ENCODE results near the gene LAMA5. TPM values are rescaled to one million over a fixed set of nuclear protein-coding genes. Genes with fewer than 3 reads are reported as not detected.
A peak's percentile ranks its signal among the peaks of the same experiment; 100 is the strongest.

Gene LAMA5
- total RNA-seq, 1 donor from 2014 or later = 70.9 TPM

DNA sequence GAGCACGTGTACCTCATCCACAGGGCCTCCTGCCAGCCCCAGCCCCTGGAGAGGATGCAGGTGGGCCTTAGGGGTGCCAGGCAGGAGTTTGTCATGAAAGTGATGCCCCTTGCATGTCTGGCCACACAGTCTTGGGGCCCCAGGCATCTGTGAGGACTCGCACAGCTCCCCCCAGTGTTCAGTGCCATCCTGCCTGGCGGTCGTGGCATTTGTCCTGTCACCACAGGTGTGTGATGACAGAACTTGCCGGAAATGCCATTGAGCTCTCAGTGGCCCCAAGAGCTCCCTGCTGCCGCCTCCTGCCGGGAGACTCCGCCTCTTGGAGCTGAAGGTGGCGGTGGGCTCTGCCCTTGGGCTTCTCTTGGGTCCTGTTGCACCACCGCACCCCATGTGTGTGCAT, 94.9 kb downstream of the LAMA5 start:
- TF ChIP-seq CTCF (IDR thresholded peaks at IDR 0.05; ENCODE audit: borderline replicate concordance) = no peak
- peaks cover 58% of the 10 kb centered on the region for H3K36me3 ChIP-seq
- no peak for DNase-seq
- intact Hi-C loops (cut with micrococcal nuclease) = no loop called here
- H3K4me3 ChIP-seq = no peak overlapping the region
- H3K27me3 ChIP-seq (ENCODE audit: low read depth) = no peaks in the 10 kb centered on the region
- H3K9me3 ChIP-seq (replicated peaks) = no peaks in the 10 kb centered on the region
- H3K4me1 ChIP-seq = peaks cover 41% of the 10 kb centered on the region
- H3K27ac ChIP-seq (replicated peaks) = no peak overlapping the region

- Histone ChIP-seq H3K27me3 (ENCODE audit: low read depth) (no peaks in the 10 kb centered on the region), H3K36me3 (peaks cover 68% of the 10 kb centered on the region), H3K4me3 (no peak overlapping the region), H3K27ac (replicated peaks) (no peak overlapping the region), H3K4me1 (peaks cover 32% of the 10 kb centered on the region), H3K9me3 (replicated peaks) (peaks cover 7% of the 10 kb centered on the region)
- no peak for DNase-seq
- intact Hi-C loops (cut with micrococcal nuclease) = no loop called here
- no peak for TF ChIP-seq CTCF (IDR thresholded peaks at IDR 0.05; ENCODE audit: borderline replicate concordance)
These were observed 97.2 kb downstream of the LAMA5 start for GRCh38 chr20:62269871-62270270.

GRCh38 chr20:62269378-62269777, 97.7 kb downstream of the LAMA5 start:
- Histone ChIP-seq H3K27ac (replicated peaks) (no peak overlapping the region), H3K4me3 (no peak overlapping the region), H3K9me3 (replicated peaks) (peaks cover 7% of the 10 kb centered on the region), H3K36me3 (peaks cover 68% of the 10 kb centered on the region), H3K4me1 (peaks cover 32% of the 10 kb centered on the region), H3K27me3 (ENCODE audit: low read depth) (no peaks in the 10 kb centered on the region)
- DNase-seq = no peak
- no peak for TF ChIP-seq CTCF (IDR thresholded peaks at IDR 0.05; ENCODE audit: borderline replicate concordance)
- intact Hi-C loops (cut with micrococcal nuclease) = no loop called here

- Histone ChIP-seq H3K36me3 (peaks cover 68% of the 10 kb centered on the region), H3K27ac (replicated peaks) (peak overlapping the region; percentile 74), H3K27me3 (ENCODE audit: low read depth) (no peaks in the 10 kb centered on the region), H3K9me3 (replicated peaks) (peaks cover 7% of the 10 kb centered on the region), H3K4me3 (no peak overlapping the region), H3K4me1 (peaks cover 32% of the 10 kb centered on the region)
- no peak for TF ChIP-seq CTCF (IDR thresholded peaks at IDR 0.05; ENCODE audit: borderline replicate concordance)
- no peak for DNase-seq
- intact Hi-C loops (cut with micrococcal nuclease) = no loop called here
These were observed 98.7 kb downstream of the LAMA5 start for GRCh38 chr20:62268228-62268900.

DNA sequence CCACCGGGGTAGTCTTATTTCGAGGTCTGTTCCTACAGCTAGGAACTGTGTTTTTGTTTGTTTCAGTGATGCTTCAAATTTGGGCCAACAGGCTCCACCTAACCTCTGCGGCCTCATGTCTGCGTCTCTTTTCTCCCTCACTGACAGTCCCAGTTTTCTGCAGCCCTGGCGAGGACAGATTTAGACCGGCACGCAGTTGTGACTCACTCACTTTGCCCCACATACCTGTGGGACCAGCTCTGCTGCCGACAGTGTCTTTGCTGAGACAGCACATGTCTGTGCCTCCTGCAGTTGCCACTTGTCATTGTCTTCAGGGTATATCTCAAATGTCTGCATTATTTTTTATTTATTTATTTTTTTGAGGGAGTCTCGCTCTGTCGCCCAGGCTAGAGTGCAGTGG, 99.6 kb downstream of the LAMA5 start:
- H3K36me3 ChIP-seq = peaks cover 68% of the 10 kb centered on the region
- DNase-seq = peak; percentile 51
- TF ChIP-seq CTCF (IDR thresholded peaks at IDR 0.05; ENCODE audit: borderline replicate concordance) = no peak

More for the DNA sequence above, 99.6 kb downstream of the LAMA5 start:
- peaks cover 32% of the 10 kb centered on the region for H3K4me1 ChIP-seq
- intact Hi-C loops (cut with micrococcal nuclease) = no loop called here
- peaks cover 7% of the 10 kb centered on the region for H3K9me3 ChIP-seq (replicated peaks)
- no peak overlapping the region for H3K4me3 ChIP-seq
- H3K27me3 ChIP-seq (ENCODE audit: low read depth) = no peaks in the 10 kb centered on the region
- H3K27ac ChIP-seq (replicated peaks) = peak overlapping the region; percentile 74
